ENCODE data around the gene SNX9.

The SNX9 gene

DNA sequence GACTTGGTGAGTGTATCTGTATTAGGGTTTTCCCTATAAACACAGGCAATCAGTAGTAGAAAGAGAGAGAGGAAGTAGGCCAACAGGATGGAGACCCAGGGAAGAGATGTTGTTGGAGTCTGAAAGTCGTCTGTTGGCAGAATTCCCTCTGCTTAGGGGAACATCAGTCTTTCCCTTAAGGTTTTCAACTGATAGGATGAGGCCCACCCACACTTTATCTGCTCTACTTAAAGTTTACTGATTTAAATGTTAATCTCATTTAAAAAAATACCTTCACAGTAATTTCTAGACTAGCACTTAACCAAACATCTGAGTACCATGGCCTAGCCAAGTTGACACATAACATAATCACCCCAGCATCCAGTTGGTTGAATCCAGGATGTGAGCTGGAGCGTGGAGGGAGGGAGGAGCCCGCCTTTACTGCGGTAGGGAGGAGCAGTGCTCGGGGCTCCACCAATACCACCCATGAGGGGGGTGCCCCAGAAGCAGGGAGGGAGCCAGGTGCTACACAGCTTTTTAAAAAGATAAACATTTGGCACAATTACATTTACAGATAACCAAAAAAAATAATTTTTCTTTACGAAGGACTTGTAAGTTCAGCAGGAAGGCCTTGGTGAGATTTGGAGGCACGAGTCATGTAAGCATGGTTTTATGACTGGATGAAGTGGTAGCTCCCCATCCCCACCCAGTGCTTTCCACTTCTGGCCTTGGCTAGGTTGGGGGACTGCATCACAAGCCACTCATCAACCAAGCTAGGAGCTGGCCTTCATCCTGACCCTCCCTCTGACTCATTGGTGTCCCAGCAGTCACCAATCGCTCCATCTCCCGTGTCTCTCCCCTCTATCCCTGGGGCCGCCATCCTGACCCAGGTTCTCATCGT lies 18.4 kb upstream of the SNX9 start:
- DNase-seq (ENCODE audit: low read depth), result peak; percentile 59

DNA sequence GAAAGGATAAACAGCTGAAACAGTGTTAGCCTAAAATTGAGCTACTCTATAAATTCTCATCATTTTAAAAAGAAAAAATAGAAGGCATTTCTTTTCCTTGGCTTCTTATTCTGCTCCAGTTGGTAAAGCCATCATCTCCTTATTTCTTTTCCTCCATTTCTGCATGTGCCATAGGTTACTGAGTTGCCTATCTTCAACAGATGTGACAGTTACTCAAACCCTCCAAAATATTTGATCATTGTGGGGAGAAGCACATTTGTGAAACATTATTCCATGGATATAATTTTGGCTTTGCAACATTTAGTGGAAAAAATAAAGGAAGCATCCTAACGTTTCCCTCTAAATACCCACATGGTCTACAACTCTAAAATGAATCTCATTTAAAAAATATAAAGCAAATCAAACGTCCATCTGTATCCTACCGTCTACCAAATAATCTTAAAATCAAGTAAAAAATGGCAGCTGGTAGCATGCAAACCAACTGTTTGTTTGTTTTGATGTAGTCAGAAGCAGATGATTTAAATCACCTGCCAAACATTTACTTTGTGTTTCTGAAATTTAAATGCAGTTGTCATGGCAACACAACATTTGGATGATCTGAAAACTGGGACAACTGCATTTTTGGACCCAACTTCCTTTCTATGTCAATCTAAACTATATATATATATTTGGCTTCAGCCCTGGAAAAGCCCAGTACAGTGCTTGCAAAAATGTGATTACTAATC lies 16.8 kb upstream of the SNX9 start:
- no peak for DNase-seq (ENCODE audit: low read depth)

DNA sequence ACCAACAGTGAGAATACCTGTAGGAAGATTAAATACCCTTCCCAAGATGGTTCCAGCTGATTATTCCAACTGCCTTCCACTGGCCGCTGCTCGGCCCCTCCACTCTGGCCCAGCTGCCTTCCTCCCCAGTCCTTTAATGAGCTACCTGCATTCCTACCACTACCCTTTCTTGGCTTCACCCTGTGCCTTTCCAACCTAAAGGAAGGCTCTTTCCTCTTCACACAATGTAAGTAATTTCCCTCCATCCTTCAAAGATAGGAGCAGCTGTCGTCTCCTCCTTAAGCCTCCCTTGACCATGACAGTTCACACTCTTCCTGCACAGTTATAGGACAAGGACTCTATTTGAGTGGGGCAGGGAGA lies 16.2 kb upstream of the SNX9 start:
- no peak for DNase-seq (ENCODE audit: low read depth)

DNA sequence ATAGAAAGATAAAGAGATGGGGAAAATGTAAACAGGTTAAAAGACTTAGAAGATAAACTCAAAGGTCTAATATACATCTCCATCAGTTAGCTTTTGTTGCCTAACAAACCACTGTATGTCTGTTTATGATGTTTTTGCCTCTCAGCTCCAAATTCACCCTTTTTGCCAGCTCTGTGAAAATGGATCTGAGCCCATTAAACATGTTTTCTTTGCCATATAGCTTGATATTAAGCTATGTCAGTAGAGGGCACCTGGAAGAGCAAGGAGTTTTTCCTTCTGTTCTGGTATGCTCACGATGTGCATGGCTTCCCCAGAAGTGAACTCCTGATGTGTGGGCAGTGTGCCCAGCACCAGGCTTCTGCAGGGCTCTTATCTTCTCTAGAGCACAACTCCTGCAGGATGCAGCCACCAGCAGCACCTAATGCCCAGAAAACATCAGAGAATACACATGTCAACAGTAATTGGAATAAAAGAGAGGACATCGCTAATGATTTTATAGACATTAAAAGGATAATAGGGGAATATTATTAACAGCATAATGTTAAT lies 14.6 kb upstream of the SNX9 start:
- no peak for DNase-seq (ENCODE audit: low read depth)

DNA sequence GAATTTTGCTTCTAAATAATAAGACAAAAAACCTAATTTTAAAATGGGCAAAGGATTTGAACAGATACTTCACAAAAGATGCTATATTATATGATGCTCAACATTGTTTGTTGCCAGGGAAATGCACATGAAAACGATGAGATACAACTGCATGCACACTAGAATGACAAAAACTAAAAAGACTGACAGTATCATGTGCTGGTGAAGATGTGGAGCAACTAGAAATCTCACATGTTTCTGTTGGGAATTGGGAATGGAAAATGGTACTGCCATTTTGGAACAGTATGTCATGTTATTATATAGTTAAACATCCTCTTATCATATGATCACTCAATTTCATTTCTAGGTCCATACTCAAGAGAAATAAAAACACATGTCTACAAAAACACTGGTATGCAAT lies 13.4 kb upstream of the SNX9 start:
- DNase-seq (ENCODE audit: low read depth), result no peak

DNA sequence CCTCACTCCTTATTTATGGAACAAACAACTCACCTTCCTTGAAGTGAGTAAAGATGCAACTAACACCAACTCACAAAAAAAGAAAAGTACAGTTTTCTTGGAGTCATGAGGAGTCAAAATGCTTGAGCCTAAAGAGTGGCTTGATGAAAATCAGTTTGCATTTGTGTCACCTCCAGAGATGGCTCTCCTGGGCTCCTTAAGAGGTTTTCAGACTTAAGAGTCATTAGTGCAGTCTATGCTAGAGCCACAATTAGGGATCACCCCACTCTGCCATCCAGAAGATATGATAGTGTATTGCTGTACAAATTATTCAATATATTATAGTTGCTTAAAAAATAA lies 11.9 kb upstream of the SNX9 start:
- DNase-seq (ENCODE audit: low read depth), result no peak

DNA sequence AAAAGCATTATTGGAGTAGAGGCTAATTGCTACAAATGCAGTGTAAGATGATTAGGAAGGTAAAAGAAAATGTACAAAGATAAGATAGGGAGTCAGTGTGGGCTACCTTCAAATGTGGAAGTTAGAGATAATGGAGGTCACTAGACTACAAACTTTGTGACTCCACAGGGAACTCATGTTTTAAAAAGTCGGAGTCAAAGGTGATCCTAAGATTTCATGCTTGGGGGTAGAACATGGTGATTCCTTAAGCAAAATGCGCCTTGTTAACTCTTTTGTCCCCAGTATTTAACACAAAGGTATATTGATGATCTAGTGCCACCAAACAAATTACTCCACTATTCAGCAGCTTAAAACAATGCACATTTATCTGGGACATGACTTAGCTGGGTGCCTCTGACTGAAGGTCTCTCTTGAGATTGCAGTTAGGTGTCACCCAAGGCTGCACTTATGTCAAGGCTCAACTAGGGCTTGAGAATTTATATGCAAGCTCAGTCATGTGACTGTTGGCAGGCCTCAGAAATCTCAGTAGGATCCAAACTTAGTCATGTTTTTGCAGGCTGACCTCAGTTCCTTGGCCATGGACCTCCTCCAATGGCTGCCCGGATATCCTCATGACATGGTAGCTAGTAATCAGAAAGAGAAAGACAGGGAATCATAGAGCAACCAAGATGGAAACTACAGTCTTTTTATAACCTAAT lies 11.4 kb upstream of the SNX9 start:
- DNase-seq (ENCODE audit: low read depth), result peak; percentile 32

DNA sequence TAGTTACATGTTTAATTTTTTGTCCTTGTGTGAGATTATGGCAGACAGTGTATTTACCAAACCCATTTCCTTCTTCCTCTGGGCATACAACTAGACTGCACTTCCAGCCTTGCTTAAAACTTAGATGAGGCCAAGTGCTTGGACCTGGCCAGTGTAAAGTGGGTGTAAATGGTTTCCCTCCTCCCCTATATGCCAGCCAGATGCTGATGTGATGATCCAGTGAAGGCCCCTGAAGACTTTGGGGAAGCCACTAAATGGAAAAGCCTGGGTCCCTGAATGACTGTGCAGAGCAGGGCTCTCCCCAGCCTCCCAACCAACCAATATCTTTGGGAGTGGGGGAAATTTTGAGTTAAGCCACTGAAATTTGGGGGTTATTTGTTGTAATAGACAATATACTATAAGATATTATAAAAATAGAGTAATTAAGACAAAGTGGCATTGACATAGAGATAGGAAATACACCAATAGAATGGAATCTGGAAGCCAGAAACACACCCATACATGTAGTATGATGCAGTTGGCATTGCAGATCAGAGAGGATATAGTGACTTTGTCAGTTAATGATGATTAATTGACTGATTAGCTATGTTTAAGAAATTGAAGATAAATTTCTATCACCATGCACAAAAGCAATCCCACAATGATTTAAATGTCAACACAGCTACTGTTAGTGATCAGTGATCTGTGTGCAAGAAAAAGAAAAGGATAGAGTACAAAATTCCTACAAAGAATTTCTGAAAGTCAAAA lies 10.4 kb upstream of the SNX9 start:
- no peak for DNase-seq (ENCODE audit: low read depth)

DNA sequence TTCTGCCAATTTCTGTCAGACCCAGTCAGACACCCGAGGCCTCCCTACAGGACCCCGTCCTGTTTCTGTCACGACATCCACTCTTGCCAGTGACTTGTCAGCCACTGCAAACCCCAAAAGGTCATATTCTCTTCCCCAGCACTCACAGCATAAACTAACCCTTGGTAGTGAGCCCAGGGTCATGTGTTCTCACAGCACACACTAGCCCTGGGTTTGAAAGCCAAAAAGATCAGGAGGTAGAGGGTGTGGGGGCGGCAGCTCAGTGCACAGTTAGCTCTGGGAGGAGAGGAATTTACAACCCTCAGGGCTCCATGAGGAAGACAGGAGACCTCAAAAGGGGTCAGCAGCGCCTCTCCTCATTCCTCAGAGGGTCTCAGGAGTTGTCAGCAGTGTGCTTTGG lies 9.9 kb upstream of the SNX9 start:
- no peak for DNase-seq (ENCODE audit: low read depth)

DNA sequence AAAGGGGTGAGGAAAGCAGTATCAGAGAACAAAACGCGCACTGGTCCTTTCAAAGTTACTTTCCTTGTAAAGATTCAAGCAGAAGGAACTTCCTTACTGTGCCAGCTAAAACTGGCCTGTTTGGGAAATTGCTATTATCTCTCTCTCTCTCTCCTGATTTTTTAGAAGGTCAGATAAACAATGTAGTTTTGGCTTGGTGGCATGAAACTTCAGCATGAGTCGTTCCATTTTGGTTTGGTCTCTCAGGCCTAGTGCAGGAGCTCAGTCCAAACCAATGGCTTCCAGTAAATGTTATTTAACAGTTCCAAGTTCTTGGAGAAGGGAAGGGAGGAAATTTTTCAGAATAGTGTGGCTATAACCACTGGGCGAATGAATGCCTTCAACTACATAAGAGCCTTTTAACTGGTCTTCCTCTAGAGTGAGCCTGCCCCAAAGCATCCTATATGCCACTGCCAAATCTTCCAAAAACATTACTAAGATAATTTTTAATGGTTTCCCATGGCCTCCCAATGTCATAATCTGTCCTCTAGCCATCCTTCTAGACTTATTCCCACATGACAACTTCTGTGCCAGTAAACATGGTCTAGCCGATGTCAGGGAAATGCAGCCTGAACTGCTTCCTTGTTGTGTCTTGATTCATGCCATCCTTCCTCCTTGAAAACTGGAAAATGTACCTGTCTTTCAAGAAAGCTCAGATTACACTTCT lies 9.1 kb upstream of the SNX9 start:
- peak; percentile 63 for DNase-seq (ENCODE audit: low read depth)

DNA sequence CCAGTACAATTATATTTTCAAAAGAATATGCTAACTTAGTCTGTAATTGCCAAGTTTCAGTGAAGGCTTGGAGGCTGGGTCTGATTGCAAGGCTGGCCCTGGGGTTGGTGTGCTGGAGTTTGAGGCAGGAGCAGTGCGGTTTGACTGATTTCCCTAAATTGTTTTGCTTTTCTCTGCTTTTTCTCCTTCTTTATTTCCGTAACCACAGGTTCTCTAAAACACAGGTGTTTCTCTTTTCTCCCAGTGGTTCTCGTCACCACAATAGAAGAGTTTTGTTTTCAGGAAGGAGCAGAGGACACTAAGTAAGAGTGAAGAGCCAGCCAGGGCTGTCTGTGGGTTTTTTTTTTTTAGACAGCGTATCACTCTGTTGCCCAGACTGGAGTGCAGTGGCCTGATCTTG lies 8.2 kb upstream of the SNX9 start:
- DNase-seq (ENCODE audit: low read depth), result no peak

DNA sequence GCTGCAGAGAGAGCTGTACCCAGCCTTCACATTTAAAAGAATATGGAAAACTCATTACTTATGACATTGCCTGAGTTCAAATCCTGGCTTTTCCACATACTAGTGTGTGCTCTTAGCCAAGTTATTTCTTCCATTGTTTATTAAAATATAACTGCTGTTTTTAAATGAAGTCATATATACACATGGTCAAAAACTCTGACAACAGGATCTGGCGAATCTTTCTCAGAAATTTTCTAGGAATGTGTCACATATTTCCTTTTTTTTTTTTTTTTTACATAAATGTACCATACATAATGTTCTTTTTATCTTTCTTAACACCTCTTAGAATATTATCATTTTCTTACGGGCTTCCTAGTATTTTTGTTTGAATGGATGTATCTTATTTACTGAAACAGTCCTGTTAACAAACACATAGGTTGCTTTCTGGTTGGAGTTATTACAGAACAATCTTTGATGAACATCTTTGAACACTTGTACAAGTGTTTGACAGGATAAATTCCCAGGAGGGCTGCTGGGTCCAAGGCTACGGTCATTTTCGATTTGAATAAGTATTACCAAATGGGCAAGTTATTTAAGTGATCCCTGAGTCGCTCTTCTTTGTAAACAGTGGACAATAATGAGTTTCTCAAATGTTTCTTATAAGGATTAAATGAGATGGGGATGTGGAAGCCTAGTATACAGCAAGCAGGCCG lies 1.6 kb upstream of the SNX9 start:
- DNase-seq (ENCODE audit: low read depth), result peak; percentile 65

DNA sequence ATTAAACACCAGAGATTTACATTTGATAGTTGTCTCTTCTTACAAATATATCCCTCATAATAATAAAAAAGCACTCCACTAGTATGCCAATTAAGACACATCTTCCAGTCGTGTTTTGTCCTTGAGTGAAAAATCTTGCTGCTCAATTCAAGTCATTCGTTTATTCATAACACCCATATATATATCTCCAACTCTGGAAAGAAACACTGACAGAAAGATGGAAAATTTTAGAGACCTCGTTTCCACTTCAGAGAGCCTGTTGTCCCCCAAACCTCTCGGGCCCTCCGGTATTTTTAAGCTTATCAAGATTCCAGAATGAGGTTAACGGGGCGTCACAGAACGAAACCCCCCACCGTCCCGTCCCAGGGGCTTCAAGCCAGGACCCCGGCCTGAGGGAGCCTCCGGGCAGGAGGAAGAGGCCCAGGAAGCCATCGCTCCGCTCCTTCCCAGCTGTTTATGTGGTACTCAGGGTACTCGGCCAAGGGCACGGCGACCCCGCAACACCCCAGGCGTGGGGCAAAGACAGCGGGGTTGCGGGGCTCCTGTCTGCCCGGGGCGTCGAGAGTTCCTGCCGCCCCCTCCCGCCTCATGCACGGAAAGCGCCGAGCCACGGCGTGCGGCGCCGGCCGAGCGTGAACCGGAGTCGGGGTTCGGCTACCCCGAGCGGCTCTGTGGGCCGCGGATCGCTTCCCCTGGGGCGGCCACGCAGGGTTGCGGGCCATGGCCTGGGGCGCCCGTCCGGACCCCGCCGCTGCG lies 623 bp upstream of the SNX9 start:
- DNase-seq (ENCODE audit: low read depth), result peak; percentile 48

DNA sequence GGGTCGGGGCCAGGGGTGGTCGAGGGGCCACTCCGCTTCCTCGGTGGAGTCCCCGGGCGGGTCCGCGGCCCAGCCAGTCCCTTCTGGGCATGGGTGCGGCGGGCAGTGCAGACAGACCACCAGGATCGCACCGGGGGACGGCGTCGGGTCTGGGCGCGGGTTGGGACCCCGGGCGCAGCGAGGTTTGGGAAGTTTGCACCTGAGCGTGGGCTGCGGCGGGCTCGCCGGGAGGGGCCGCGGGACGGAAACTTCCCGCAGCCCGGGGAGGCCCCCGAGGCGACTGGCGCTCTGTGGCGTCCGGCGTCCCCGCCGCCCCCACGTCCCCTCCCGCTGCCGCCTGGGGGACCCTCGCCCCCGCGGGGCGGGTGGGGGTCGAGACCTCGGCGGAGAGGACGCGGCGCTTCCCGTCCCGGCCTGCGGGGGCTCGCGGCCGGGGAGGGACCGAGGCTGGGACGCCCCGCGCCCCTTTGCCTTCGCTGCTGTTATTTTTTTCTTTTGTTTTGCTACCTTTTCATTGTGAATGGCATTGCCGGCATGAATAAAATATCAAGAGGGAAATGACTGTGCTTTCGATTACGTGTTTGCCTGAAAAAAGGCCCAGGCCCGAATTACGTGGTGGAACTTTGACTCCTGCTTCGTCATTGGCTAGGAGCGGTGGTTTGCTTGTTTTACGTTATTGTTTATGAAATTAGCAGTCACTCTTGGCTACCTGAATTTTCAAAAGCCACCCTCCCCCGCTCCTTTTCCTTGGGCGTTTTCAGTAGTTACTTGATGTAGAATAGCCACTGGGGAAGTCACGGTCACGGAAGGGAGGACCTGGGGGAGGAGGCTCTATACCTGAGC lies 703 bp downstream of the SNX9 start:
- peak; percentile 83 for DNase-seq (ENCODE audit: low read depth)

DNA sequence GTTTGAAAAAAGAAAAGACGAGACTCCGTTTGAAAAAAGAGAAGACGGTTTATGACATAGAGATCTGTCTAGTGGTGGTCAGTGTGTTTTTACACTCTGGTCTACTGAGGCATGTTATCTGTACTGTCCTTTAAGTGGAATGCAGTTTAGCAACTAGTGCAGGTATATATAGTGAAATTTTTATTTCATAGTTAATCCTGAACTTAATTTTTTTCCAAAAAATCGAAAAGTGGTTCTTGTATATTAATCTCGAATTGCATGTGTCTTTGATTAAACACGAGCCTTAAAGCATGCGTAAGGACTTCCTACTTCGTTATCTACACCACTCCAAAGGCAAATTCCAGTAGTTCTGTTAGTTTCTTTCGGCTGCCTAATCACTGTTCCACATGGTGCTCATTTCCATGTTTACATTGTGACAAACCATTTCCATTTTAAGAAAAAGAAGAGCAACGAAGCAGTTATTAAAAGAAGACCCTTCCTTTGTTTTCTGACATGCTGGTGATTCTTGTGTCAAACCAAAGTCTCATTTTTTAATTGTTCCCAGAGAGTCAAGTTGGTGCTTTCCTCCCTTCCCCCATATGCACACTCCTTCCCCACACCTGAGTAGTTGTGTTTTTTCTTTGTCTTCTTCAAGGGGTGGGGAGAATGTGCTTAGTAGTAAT lies 2.3 kb downstream of the SNX9 start:
- no peak for DNase-seq (ENCODE audit: low read depth)

DNA sequence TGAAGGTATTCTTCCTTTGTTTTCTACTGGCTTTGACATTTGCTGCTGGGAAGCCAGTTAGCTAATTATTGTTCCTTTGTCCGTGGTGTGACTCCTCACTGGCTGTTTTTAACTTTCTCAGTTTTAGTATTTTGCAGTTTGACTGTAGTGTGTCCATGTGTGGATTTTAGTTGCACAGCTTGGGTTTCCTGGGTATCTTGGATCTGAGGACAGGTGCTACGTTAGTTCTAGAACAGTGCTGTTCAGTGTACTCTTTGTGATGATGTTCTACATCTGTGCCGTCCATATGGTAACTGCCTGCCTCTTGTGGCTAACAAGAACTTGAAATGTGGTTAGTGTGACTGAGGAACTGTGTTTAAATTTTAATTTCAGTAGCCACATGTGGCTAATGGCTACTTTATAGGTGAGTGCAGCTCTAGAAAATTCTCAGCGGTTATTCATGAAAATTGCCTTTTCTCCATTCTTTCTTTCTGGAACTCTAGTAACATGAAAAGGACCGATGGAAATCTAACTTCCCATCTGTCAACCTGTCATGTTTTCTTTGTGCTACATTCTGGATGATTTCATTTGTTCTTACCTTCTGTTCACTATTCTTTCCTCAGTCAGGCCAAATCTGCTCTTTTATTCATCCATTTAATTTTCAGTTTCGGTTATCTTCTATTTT lies 7.4 kb downstream of the SNX9 start:
- no peak for DNase-seq (ENCODE audit: low read depth)

DNA sequence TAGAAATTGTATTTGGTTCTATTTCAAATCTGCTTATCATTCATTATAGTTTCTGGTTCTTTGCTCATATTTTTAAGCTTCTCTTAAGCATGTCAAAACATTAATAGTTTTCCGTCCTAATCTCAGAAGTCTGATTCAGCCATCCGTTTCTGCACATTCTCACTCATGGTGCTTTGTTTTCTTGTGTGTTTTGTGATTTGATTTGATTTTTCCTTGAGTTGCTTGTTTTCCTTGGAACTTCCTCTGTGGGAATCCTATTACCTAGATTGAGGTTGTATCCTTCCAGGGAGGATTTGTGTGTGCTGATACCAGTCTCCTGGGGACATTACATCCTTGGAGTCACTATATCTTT lies 7.9 kb downstream of the SNX9 start:
- no peak for DNase-seq (ENCODE audit: low read depth)
